Panc1 (cell line): ENCODE results near the gene MBD3.

Experiments
- CTCF ChIP-seq: fragments of 450-650 bp; IDR thresholded peaks from 2 replicates; pipeline ENCODE4 v1.5.1; 2017; ENCODE audit warnings: mild to moderate bottlenecking
- POLR2AphosphoS5 ChIP-seq: IDR thresholded peaks from 2 replicates; pipeline ENCODE4 v1.6.1; 2012; ENCODE audit warnings: mild to moderate bottlenecking, low read depth, low read length, moderate library complexity
- REST ChIP-seq, 2 experiments: IDR thresholded peaks; 2 replicates each; pipeline ENCODE4 v1.6.1; 2011 to 2012; ENCODE audit warnings: low read depth in 2 of 2, control low read depth in 1 of 2, low read length in 1 of 2, mild to moderate bottlenecking in 1 of 2, moderate library complexity in 1 of 2; ENCODE audit not compliant: insufficient read depth in 1 of 2

GRCh38 chr19:1616396-1616795 lies 23.7 kb upstream of the MBD3 start:
- TF ChIP-seq CTCF (no peak), REST (IDR thresholded peaks at IDR 0.05; ENCODE audit: insufficient read depth in 1 of 2, low read depth in 2 of 2, low read length in 1 of 2) (no peak), POLR2AphosphoS5 (no peak)
